Activated naive CD4-positive, alpha-beta T cell (primary cell): ENCODE measurements around the gene ZG16B.
A peak's percentile ranks its signal among the peaks of the same experiment; 100 is the strongest.

ENCODE experiments used
- DNase-seq, 4 experiments: peaks; one replicate each; lab custom pipeline; 2025; lab: John Stamatoyannopoulos, UW

ZG16B gene, protein sequence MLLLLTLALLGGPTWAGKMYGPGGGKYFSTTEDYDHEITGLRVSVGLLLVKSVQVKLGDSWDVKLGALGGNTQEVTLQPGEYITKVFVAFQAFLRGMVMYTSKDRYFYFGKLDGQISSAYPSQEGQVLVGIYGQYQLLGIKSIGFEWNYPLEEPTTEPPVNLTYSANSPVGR

DNA sequence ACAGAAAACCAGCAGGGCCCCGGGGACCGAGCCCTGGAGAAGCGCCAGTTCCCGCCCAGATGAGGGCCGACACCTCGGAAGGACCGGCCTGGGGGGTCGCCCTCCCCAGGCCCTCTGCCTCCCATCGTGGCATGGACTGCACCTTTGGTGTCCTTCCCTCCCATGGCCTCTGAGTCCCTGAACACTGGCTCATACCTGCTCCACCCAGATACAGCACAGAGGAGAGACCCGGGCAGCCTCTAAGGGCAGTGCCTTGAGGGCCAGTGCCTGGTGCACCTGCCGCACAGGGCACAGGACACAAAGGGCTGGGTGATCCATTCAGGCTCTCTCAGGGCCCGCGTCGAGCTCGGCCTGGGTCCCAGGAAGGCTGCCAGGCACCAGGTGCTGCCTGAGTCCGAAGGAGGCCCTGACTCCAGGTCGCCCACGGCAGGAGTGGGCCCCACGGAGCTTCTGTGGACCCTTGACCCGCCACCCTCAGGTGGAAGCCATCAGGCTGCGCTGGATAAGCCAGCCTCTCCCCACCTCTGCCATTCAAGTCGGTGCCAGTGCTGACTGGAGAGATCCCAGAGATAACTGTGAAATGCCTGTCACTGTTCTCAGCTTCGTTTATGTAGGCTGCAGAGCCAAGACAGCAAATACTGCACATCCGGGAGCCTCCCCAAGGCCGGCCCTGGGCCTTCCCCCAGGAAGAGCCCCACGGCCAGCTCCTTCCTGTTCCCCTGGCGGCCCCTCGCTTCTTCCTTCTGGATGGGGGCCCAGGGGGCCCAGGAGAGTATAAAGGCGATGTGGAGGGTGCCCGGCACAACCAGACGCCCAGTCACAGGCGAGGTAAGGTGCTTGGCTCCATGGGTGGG is at the start of gene ZG16B:
Gene ZG16B (plus strand): TSS at position 803 of the 854 bp plus-strand sequence. CDS start 139 bp downstream, outside the sequence.
- DNase-seq: no peak

DNA sequence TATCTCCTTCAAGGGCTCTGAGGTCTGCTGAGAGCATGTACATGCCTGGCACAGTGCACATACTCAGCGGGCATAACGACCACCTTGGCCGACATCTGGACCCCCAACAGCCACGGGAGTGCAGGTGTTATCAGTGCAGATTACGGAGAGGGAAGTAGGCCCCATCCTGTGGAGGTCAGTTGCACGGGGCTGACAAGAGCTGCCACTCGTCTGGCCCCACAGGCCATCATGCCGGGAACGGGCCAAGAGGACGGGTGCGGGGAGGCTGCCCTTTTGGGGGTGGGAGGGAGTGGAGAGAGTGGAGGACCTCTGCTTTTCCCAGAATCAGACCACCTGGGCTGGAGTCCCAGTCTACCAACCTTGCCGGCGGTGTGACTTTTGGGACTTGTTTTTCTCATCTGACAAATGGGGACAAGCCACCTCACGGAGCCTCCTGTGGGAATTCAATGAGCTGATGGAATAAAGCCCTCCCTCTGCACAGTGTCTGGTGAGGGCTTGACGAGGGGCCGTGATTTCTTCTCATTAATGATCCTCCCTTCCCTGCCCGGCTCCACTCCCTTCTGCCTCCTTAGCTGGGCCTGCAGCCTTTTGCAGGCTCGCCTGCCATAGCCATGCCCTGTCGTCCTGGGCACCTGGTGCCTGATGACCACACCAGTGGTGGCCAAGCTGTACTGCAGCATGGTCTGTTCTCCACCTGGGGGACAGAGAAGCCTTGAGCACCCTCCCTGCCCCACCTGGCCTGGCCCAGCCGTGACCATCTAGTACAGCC is 47.3 kb upstream of the ZG16B start:
- DNase-seq: no peak

DNA sequence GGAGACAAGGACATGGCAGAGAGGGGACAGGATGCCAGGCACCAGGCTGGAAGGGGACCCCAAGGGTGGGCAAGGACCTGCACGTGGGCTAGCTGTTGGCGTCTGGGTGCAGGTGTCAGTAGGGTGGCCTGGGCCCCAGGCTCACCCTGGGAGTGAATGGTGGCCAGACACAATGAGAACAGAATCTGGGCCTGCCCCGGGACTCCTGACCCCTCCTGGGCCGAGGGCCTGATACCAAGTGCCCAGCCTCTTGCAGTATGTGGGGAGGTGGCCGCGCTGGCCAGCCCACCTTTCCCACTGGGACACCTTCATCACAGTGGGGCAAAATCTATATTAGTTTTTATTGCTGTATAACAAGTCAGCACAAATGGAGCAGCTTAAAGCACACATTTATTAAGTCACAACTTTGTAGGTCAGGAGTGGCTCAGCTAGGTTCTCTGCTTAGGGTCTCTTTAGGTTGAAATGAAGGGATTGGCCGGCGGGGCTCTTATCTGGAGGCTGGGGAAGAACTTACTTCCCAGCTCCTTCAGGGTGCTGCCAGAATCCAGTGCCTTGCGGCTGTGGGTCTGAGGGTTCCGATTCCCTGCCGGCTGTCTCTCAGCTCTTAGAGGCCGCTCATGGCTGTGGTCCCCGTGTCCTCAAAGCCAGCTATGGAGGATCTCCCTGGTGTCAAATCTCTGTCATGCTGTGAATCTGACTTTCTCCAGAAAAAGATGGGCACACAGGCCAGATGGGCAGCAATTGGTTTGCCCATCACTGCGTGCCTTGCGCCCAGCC is 46.3 kb upstream of the ZG16B start:
- DNase-seq: no peak

DNA sequence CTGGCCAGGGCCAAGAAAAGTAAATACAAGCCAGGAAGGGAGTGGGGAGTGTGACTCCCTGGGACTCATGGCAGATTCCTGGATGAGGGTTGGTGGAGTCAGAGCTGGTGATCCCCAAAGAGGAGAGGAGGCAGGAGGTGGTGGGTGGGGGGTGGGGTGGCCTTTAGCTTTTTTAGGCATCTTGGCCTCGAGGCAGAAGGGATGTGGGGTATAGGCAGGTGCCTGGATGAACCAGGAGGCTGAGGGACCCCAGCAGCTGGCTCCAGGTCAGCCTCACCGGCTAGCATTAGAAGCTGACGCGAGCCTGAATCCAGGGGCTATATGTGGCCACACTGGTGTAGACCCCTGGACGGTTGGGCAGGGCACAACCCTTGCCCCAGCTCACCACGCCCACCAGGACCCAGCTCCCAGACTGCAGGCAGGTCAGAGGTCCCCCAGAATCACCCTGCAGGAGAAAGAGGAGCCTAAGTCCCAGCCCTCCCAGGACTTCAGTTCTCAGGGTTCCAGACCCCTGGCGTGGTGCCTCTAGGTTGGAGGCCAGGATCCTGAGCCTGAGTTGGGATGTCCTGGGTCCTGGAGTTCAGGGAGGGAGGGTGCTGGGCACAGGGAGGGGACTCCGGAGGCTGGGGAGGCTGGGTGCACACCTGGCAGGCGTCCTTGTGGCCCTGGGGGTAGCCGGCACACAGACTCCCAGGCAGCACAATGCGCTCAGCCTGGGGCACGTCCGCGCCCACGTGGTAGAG is 45.6 kb upstream of the ZG16B start:
- no peak for DNase-seq

DNA sequence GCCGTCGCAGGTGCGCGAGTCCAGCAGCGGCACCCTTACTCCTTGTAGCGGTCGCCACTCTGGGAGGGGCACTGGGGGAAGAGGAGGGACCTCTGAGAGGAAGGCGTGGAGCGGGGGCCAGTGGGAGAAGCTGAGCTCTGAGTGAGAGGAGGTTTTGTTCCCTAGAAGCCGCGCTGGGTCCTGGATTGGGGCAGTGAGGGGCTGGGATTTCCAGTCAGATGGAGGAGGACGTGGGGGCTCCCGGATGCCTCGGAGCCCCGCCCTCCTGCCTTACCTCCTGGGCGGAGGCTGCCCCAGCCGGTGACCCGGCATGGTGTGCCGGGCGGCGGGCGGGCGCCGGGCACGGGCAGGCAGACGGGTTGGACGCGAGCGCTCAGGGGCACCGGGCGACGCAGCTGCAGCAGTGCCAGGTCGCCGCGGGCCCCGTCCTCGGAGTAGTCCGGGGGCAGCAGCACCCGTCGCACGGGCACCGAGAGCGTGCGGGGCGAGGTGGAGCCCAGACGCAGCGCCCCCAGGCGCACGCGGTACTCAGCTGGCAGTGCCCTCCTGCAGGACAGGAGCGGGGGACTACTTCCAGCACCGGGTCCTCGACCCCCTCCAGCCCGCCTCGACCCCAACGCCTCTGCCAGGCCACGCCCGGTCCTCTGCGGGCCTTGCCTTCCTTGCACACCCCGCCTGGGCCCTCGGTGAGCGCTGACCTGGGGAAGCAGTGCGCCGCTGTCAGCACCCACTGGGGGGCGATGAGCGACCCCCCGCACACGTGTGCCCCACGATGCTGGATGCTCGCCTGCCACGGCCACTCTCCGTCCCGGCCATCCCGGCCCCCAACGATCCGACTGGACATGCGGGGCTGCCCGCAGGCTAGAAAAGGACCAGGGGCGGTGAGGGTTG is 44.8 kb upstream of the ZG16B start:
- peak in 1 of 4 experiments; percentile 46 for DNase-seq

DNA sequence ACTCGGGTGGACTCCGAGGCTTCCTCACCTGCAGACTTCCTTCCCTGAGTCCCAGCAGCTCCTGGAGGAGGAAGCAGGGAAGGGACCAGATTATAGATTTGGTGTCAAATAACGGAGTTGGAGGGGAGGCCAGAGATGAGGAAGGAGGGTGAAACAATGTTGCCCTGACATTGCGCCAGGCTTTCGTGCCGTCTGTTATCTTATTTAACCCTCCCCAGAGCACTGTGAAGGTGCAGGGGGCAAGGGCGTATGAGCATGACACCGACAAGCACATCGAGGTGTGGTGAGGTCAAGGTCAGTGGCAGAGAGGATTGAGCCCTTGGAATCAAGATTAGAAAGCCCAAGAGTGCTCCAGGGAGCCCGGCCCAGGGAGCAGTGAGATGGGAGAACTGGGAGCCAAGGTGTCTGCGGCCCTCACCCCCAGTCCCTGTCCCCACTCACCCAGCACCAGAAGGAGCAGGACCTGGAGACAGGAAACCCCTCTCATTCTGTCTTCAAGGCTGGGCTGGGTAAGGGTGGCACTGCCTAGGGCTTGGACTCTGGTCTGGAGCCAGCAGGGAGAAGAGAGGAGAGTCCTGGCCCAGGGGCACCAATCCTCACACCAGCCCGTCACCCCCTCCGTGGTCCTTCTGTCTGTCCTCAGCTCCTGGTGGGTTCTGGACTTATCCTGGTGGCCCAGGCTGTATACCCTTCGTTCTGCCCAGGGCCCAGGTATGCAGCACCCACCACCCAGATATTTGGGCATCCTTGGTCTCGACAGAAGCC is 43.9 kb upstream of the ZG16B start:
- no peak for DNase-seq

DNA sequence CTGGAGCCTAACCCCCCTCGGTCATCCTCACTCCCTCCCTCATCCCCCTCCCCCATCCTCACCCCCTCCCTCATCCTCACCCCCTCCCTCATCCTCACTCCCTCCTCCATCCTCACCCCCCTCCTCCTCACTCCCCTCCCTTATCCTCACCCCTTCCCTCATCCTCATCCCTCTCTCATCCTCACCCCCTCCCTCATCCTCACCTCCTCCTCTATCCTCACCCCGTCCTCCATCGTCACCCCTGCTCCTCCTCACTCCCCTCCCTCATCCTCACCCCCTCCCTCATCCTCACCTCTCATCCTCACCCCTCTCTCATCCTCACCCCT is 43.3 kb upstream of the ZG16B start:
- no peak for DNase-seq

DNA sequence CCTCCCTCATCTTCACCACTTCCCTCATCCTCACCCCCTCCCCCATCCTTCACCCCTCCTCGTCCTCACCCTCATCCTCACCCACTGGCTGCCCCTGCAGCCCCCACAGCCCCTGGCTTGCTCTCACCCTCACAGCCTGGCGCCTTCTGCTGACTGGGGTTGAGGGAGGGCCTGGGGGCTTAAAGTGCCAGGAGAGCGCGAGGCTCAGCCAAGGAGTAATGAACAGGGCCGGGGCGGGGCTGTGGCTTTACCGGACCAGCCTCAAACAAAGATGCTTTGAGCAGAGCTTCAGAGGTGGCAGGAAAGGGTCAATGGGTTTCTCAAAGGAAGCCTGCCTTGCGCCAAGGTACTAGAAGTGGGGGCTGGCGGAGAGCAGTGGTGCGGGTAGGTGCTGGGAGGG is 42.7 kb upstream of the ZG16B start, which contains the start of gene PRSS33:
Gene PRSS33 (minus strand): TSS at position 155 of the 400 bp plus-strand sequence. CDS start 1,013 bp downstream, outside the sequence.
- no peak for DNase-seq

DNA sequence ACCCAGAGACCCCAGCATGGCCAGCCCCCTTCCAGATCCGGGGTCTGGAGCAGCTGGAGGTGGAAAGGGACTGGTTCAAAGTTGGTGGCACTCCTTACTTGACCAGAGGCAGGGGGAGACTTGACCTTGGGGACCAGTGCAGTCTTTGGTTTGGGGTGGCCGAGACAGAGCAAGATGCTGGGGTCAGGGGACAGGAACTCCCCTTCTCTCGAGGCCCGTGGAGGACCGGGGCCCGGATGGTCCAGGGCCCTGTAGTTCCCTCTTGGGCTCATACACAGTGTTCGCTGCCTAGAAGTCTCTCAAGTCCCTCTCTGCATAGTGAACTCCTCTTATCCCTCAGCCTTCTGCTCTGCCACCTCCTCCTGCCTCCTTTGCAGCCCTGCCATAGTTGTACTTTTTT is 42.1 kb upstream of the ZG16B start:
- DNase-seq: no peak

DNA sequence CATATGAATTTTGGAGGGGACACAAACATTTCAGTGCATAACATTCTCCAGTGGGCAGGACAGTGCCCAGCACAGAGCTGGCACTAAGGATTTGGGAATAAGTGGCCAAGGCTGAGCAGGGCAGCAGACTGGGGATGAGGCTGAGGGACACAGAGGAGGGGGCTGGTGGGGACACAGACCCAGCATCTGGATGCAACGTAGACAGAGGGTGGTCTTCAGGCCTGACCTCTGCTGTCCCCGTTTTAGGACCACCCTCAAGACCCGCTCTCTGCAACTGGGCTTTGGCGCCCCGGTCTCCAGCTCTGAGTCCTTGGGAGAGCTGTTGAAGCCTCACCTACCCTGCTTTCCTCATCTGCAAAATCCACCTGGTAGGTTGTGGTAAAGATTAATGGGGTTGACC is 39.5 kb upstream of the ZG16B start:
- no peak for DNase-seq

DNA sequence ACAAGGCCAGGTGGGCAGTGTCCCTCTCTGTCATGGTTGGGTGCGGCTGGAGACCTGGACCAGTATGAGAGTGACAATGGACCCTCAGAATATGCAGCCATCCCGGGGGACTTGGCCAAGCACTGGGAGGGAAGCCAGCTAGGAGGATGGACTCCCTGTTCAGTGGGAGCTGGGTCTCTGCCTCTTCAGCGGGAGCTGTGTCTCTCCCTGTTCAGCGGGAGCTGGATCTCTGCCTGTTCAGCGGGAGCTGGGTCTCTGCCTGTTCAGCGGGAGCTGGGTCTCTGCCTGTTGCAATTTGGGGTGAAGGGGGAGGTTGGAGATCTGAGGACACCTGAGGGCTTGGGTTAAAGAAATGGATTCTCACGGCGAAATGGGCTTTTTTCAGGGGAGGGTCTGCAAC is 38.9 kb upstream of the ZG16B start:
- no peak for DNase-seq

DNA sequence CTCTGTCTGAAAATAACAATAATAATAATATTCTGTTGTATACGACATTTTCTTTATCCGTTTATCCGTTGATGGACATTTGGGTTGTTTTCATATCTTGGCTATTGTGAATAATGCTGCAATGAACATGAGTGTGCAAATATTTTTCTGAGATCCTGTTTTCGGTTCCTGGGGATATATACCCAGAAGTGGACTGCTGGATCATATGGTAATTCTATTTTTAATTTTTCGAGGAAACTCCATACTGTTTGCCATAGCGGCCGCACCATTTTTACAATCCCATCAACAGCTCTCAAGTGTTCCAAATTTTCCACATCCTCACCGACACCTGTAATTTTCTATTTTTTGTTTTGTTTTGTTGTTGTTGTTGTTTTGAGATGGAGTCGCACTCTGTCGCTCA is 37.2 kb upstream of the ZG16B start:
- DNase-seq: no peak

DNA sequence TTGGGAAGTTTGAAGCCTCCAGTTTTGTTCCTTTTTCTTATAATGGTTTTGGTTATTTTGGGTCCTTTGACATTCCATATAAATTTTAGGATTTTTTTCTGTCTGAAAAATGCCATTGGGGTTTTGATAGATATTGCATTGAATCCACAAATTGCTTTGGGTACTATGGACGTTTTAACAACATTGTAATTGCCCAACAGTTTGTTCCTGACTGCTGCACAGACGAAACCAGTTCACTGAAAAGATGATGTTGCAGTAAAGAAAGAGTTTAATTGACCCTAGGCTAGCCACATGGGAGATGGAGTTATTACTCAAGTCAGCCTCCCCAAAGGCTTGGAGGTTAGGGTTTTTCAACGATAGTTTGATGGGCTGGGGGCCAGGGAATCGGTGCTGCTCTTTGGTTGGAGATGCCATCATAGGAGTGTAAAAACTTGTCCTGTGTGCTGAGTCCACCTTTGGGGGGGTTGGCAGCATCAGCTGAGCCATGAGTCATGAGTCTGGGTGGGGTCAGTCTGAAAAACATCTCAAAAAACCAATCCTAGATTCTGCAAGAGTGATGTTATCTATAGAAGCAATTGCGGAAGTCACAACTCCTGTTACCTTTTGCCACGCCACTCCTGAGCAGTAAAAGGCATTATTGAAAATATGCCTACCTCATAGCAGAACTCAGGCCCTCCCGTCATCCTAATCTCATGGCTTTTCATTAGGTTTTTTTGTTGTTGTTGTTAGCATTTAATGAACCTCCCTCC is 34.5 kb upstream of the ZG16B start:
- no peak for DNase-seq

DNA sequence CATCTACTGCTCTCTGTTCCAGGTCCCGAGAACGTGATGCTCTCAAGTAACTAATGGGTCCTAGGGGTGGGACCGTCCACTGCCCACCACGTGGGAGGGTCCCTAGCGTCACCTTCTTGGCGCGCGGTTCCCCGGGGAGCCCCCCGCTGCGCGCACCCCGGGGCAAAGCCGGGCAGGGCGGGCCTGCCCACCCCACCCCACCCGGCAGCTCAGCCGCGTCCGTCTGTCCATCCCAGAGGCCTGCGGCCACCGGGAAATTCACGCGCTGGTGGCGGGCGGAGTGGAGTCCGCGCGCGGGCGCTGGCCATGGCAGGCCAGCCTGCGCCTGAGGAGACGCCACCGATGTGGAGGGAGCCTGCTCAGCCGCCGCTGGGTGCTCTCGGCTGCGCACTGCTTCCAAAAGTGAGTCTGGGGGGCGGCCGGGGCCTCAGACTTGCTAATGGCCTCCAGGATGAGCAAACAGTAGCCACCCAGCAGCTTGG is 31.3 kb upstream of the ZG16B start:
- no peak for DNase-seq

DNA sequence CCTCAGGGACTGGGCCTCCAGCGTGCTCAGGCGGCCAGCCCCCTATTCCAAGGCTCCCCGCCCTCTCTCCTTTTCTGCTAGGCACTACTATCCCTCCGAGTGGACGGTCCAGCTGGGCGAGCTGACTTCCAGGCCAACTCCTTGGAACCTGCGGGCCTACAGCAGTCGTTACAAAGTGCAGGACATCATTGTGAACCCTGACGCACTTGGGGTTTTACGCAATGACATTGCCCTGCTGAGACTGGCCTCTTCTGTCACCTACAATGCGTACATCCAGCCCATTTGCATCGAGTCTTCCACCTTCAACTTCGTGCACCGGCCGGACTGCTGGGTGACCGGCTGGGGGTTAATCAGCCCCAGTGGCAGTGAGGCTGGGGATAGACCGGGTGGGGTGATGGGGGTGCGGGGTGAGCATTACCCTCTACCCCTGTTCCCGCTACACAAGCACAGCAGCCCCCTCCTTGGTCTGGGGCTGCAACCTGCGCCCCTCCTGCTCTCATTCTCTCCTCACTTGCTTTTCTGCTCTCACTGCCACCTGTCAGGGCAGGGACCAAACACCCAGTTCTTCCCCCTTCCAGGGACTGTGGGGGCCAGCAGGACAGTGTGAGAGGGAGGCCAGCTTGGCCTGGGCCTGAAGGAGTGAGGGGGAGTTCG is 30.8 kb upstream of the ZG16B start:
- DNase-seq: no peak

DNA sequence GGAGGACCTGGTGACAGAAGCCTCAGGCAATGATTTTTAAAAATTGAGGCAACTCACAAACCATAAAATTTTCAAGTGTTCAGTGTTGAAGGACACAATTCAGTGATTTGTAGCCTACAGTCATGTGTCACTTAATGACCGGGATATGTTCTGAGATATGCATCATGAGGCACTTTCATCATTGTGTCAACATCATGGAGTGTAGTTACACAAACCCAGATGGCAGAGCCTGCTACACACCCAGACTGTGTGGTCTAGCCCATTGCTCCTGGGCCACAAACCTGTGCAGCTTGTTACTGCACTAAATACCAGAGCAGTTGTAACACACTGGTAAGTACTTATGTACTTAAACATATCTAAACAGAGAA is 30.3 kb upstream of the ZG16B start:
- DNase-seq: no peak

DNA sequence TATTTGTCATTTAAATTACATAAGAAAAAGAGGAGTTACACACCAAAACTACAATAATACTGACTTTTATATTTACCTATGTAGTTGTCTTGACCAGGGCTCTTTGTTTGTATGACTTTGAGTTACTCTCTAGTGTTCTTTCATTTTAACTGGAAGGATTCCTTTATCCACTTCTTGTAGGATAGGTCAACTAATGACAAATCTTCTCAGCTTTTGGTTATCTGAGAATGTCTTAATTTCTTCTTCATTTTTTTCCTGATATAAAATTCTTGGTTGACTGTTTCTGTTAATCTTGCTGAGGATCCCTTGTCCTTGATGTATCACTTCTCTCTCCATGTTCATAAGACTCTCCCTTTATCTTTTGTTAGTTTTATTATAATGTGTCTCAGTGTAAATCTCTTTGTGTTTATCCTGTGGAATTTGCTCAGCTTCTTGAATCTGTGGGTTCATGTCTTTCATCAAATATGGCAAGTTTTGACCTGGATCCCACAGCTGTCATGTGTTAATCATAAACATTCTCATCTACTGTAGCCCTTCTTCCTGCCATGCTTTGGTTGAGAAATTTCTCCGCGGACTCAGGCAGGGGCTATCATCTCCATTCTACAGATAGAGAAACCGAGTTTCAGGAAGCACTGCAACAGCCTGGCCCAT is 26.4 kb upstream of the ZG16B start:
- DNase-seq: no peak

DNA sequence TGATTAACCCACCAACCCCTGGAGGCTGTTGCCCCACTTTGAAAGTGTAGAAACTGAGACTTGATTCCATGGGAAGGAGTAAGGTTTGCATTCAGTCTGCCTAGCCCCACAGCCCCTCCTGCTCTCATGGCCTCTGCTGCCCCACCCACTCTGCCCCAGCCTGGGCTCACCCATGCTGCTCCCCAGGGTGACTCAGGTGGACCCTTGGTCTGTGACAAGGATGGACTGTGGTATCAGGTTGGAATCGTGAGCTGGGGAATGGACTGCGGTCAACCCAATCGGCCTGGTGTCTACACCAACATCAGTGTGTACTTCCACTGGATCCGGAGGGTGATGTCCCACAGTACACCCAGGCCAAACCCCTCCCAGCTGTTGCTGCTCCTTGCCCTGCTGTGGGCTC is 25.4 kb upstream of the ZG16B start:
- no peak for DNase-seq
